GM06990 (cell line): ENCODE data around the gene CLCA1.

Experiments
- DNase-seq: peaks from one replicate; pipeline ENCODE4 v3.0.0-alpha.2; 2011; ENCODE audit not compliant: insufficient read length; ENCODE audit errors: extremely low read depth
- H3K27me3 ChIP-seq: replicated peaks from 2 replicates; pipeline ENCODE4 v1.6.0; 2011; ENCODE audit warnings: low read length; ENCODE audit not compliant: control insufficient read depth, insufficient read depth
- H3K36me3 ChIP-seq: 2 replicates; pipeline ENCODE4 v1.5.1; 2011; ENCODE audit warnings: low read length; ENCODE audit not compliant: control insufficient read depth, insufficient read depth
- H3K4me3 ChIP-seq: replicated peaks from 2 replicates; pipeline ENCODE4 v1.5.1; 2011; ENCODE audit warnings: low read depth, mild to moderate bottlenecking, control low read depth, low read length
- CTCF ChIP-seq: IDR thresholded peaks from 2 replicates; pipeline ENCODE4 v1.5.1; 2011; ENCODE audit warnings: low read length, control low read depth, mild to moderate bottlenecking, inconsistent platforms; ENCODE audit not compliant: insufficient read depth, poor library complexity, severe bottlenecking

CLCA1 gene, protein sequence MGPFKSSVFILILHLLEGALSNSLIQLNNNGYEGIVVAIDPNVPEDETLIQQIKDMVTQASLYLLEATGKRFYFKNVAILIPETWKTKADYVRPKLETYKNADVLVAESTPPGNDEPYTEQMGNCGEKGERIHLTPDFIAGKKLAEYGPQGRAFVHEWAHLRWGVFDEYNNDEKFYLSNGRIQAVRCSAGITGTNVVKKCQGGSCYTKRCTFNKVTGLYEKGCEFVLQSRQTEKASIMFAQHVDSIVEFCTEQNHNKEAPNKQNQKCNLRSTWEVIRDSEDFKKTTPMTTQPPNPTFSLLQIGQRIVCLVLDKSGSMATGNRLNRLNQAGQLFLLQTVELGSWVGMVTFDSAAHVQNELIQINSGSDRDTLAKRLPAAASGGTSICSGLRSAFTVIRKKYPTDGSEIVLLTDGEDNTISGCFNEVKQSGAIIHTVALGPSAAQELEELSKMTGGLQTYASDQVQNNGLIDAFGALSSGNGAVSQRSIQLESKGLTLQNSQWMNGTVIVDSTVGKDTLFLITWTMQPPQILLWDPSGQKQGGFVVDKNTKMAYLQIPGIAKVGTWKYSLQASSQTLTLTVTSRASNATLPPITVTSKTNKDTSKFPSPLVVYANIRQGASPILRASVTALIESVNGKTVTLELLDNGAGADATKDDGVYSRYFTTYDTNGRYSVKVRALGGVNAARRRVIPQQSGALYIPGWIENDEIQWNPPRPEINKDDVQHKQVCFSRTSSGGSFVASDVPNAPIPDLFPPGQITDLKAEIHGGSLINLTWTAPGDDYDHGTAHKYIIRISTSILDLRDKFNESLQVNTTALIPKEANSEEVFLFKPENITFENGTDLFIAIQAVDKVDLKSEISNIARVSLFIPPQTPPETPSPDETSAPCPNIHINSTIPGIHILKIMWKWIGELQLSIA

GRCh38 chr1:86468501-86468977 is at the start of gene CLCA1:
TSS of gene CLCA1 (plus strand) at chr1:86468927. CDS start at chr1:86468972, 45 bp downstream.
- no peak for TF ChIP-seq CTCF
- no peaks in the 10 kb centered on the region for H3K27me3 ChIP-seq
- no peak within 1 kb of the TSS for H3K4me3 ChIP-seq
- no peak for DNase-seq
- no peaks in the 10 kb centered on the region for H3K36me3 ChIP-seq

DNA sequence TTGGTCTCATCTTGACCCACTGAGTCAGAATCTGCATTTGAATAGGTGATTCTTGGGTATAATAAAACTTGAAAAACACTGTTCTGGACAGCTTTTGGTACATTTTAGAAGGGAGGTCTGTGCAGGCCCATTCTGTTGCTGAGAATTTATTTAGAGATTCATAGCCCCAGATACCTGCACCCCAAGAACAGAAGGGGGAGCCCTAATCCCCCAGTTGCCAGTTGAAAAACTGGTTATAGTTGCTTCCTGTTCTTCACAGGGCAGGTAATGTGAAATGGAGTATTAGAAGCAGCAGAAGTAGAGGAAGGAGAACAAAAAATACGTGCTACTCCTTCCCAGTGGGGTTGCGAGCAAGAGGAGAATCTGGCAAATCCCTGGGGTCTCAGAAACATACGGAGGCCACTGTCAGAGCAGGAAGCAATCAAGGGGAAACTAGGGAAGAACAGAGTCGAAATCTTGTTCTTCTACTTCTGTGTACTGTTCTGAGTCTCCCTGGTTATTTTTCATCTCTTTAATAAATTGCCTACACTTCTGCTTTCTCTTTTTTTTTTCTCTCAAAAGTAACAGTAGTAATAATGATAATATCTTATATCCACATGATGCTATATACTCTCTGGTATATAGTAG is 49.3 kb upstream of the CLCA1 start:
- peak; percentile 82 for TF ChIP-seq CTCF
- no peaks in the 10 kb centered on the region for H3K27me3 ChIP-seq
- no peak overlapping the region for H3K4me3 ChIP-seq
- no peaks in the 10 kb centered on the region for H3K36me3 ChIP-seq
- peak; percentile 19 for DNase-seq

DNA sequence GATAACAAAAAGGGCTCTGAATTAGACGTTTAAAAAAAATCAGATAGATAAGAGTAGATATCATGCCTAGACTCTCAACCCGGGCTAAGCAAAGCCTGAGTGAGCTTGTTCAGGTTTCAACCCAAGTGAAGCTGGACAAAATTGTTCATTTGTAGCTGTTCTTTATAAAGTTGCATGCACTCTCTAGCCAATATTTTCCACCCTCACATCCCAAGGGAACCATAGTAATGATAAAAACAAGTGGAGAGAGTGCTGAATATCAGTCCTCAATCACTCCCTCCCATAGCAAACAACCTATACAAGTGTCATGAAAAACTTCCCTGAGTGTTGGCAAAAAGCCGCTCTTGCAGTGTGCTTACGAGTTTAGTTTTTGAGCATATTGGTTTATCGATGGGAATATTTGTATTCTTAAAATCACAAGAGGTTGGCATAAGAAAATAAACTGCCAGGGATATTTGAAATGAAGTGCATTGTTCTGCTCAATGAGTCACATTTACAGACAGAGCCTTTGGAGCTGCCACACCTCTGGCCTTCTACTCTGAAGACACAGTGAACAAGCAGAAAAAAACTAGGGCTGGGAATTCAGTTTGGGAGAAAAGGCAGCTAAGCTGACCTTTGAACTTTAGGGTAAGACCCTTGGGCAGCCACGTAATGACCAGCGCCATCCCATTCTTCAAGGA is 47.0 kb upstream of the CLCA1 start:
- Histone ChIP-seq H3K4me3 (no peak overlapping the region), H3K27me3 (no peaks in the 10 kb centered on the region), H3K36me3 (no peaks in the 10 kb centered on the region)
- TF ChIP-seq CTCF = no peak
- no peak for DNase-seq

DNA sequence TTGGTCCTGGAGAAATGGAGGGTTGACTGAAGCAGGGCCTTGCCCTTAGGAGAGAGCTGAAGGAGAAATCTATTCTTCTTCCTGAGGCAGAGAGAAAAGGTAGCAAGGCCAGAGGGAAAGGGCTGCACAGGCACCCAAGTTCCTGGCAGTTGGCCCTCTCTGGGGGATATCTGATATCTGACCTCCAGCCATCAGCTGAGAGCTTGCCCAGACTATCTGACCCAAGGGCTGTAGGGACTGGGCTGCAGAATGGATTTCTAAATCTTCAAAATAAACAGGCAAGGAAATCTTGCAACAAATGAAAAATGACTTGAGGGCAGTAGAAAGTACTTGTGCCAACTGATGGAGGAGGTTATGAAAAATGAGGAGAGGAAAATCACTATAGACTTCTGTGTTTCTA is 45.3 kb upstream of the CLCA1 start:
- no peak for TF ChIP-seq CTCF
- H3K4me3 ChIP-seq = no peak overlapping the region
- no peak for DNase-seq
- H3K27me3 ChIP-seq = no peaks in the 10 kb centered on the region
- no peaks in the 10 kb centered on the region for H3K36me3 ChIP-seq

GRCh38 chr1:86423873-86424272 is 44.9 kb upstream of the CLCA1 start, which contains the start of gene CLCA2:
TSS of gene CLCA2 (plus strand) at chr1:86424171. CDS start at chr1:86424248, 77 bp downstream.
- no peak for TF ChIP-seq CTCF
- Histone ChIP-seq H3K4me3 (no peak within 1 kb of the TSS), H3K36me3 (no peaks in the 10 kb centered on the region), H3K27me3 (no peaks in the 10 kb centered on the region)
- no peak for DNase-seq
